GM19239 (cell line): ENCODE data around the gene PTGDR2.

Source experiments
- DNase-seq: peaks from one replicate; pipeline ENCODE4 v3.0.0; 2011; ENCODE audit warnings: low spot score; ENCODE audit not compliant: insufficient read length
- FAIRE-seq: peaks from 2 replicates; lab custom pipeline; 2011; peaks lifted over from hg19 to GRCh38; lab: Jason Lieb, UNC

PTGDR2 gene

GRCh38 chr11:60816590-60817157 is 39.1 kb downstream of the PTGDR2 start:
- FAIRE-seq (no peak), DNase-seq (no peak)

- DNase-seq: no peak
Measured at GRCh38 chr11:60814112-60814511, 41.6 kb downstream of the PTGDR2 start.

GRCh38 chr11:60813324-60813723 is 42.4 kb downstream of the PTGDR2 start:
- DNase-seq (no peak), FAIRE-seq (no peak)

More at GRCh38 chr11:60814112-60814511, 41.6 kb downstream of the PTGDR2 start:
- FAIRE-seq: no peak

GRCh38 chr11:60810569-60810968 is 45.2 kb downstream of the PTGDR2 start:
- FAIRE-seq: no peak

GRCh38 chr11:60810151-60810550 is 45.6 kb downstream of the PTGDR2 start:
- FAIRE-seq (no peak), DNase-seq (no peak)

More at GRCh38 chr11:60810569-60810968, 45.2 kb downstream of the PTGDR2 start:
- no peak for DNase-seq

- FAIRE-seq: no peak
- no peak for DNase-seq
Measured at GRCh38 chr11:60809691-60810090, 46.1 kb downstream of the PTGDR2 start.

GRCh38 chr11:60809249-60809648 is 46.5 kb downstream of the PTGDR2 start:
- DNase-seq (no peak), FAIRE-seq (no peak)

GRCh38 chr11:60803273-60803936 is 52.3 kb downstream of the PTGDR2 start:
- no peak for FAIRE-seq
- no peak for DNase-seq

- no peak for FAIRE-seq
- no peak for DNase-seq
Measured at GRCh38 chr11:60801194-60801593, 54.6 kb downstream of the PTGDR2 start.
